GM12878 (cell line): ENCODE results near the gene SF1. TPM values are rescaled to one million over a fixed set of nuclear protein-coding genes. Genes with fewer than 3 reads are reported as not detected.
A peak's percentile ranks its signal among the peaks of the same experiment; 100 is the strongest.

Experiments used
- ATAC-seq: fragments of 200-7000 bp; cut with Tn5 transposase; 3 replicates; pipeline ENCODE4 v1.9.1; 2020; ENCODE audit warnings: mild to moderate bottlenecking, moderate library complexity
- BruUV-seq: library from RNA; stranded (reverse); fragments of 400-500 nt; replicated peaks from 2 replicates; lab custom pipeline; 2021; lab: Mats Ljungman, UMichigan
- CTCF ChIA-PET: fragments of 300-600 bp; sonication (Branson Sonifier 250); formaldehyde crosslinking; extraction: SDS; loops from one replicate; lab custom pipeline; 2021; ENCODE audit warnings: inconsistent platforms; lab: Yijun Ruan, JAX
- POLR2A ChIA-PET: fragments of 350-600 bp; formaldehyde crosslinking; extraction: SDS; loops from one replicate; lab custom pipeline; 2021; ENCODE audit warnings: inconsistent platforms; lab: Charles Lee
- RAD21 ChIA-PET: fragments of 300-600 bp; sonication (Branson Sonifier 250); formaldehyde crosslinking; loops from one replicate; lab custom pipeline; 2023; ENCODE audit warnings: antibody characterized with exemption; ENCODE audit not compliant: unreplicated experiment; lab: Charles Lee
- SMC1A ChIA-PET: fragments of 300-600 bp; sonication (Branson Sonifier 250); formaldehyde crosslinking; loops from one replicate; lab custom pipeline; 2023; ENCODE audit not compliant: unreplicated experiment, uncharacterized antibody; lab: Charles Lee
- DNase-seq: peaks from one replicate; pipeline ENCODE4 v3.0.0-alpha.2; 2011; ENCODE audit warnings: low read depth, low spot score
- FAIRE-seq: peaks from 3 replicates; lab custom pipeline; 2011; peaks lifted over from hg19 to GRCh38; lab: Jason Lieb, UNC
- H2AFZ ChIP-seq: 2 replicates; pipeline ENCODE4 v1.6.0; 2011; ENCODE audit warnings: low read depth, low read length, control low read depth; ENCODE audit not compliant: control insufficient read depth
- H3K27ac ChIP-seq: 2 replicates; pipeline ENCODE4 v1.5.1; 2011; ENCODE audit warnings: control low read depth; ENCODE audit not compliant: control insufficient read depth, insufficient read depth
- H3K27me3 ChIP-seq, 2 experiments: replicated peaks in 1 of 2; 2 replicates each; pipeline versions ENCODE4 v1.6.0 to v1.6.1; 2011; ENCODE audit warnings: low read length in 1 of 2; ENCODE audit not compliant: control insufficient read depth in 2 of 2, insufficient read depth in 2 of 2
- H3K36me3 ChIP-seq, 2 experiments: 2 replicates each; pipeline ENCODE4 v1.5.1; 2011; ENCODE audit warnings: low read length in 1 of 2; ENCODE audit not compliant: control insufficient read depth in 2 of 2, insufficient read depth in 2 of 2
- H3K4me1 ChIP-seq: 2 replicates; pipeline ENCODE4 v1.6.1; 2011; ENCODE audit warnings: mild to moderate bottlenecking, low read length, moderate library complexity, mixed read lengths; ENCODE audit not compliant: control insufficient read depth, insufficient read depth
- H3K4me2 ChIP-seq: 2 replicates; pipeline ENCODE4 v1.6.0; 2011; ENCODE audit warnings: control low read depth; ENCODE audit not compliant: control insufficient read depth, insufficient read depth
- H3K4me3 ChIP-seq: fragments of 200-600 bp; sonication (generic); 2 replicates; pipeline ENCODE4 v1.5.1; 2016
- H3K79me2 ChIP-seq: 2 replicates; pipeline ENCODE4 v1.6.0; 2011; ENCODE audit warnings: low read length; ENCODE audit not compliant: control insufficient read depth, insufficient read depth
- H3K9ac ChIP-seq: 2 replicates; pipeline ENCODE4 v1.8.0; 2011; ENCODE audit warnings: low read length, control low read depth, mixed read lengths; ENCODE audit not compliant: control insufficient read depth, insufficient read depth
- H3K9me3 ChIP-seq: replicated peaks from 3 replicates; pipeline ENCODE4 v1.5.1; 2011; ENCODE audit warnings: mild to moderate bottlenecking, low read length; ENCODE audit not compliant: control insufficient read depth, insufficient read depth
- H4K20me1 ChIP-seq: 2 replicates; pipeline ENCODE4 v1.6.0; 2011; ENCODE audit not compliant: control insufficient read depth, insufficient read depth
- BCL11A ChIP-seq: IDR thresholded peaks from 2 replicates; pipeline ENCODE4 v1.6.1; 2011; ENCODE audit warnings: low read depth, low read length
- EGR1 ChIP-seq, 2 experiments: IDR thresholded peaks; 1 replicate in 1 of 2; 2 replicates in 1 of 2; pipeline ENCODE4 v1.6.1; 2011 to 2012; ENCODE audit warnings: low read depth in 2 of 2, low read length in 2 of 2, borderline replicate concordance in 1 of 2, mild to moderate bottlenecking in 1 of 2, moderate library complexity in 1 of 2
- JUND ChIP-seq: IDR thresholded peaks from 2 replicates; pipeline ENCODE4 v1.6.1; 2012; ENCODE audit warnings: low read depth, mild to moderate bottlenecking, low read length, improper control_type of control experiment, moderate library complexity
- NR2C2 ChIP-seq: IDR thresholded peaks from 2 replicates; pipeline ENCODE4 v1.6.1; 2011; ENCODE audit warnings: borderline replicate concordance, low read depth; ENCODE audit not compliant: control insufficient read depth, insufficient read length
- ZNF384 ChIP-seq: IDR thresholded peaks from 2 replicates; pipeline ENCODE4 v1.6.1; 2012; ENCODE audit warnings: low read depth, mild to moderate bottlenecking, low read length, improper control_type of control experiment, borderline replicate concordance
- WGBS: methylation state at CpG from one replicate; pipeline ENCODE4 v1.1.6; 2016; ENCODE audit warnings: low lambda C conversion rate; ENCODE audit not compliant: insufficient replicate concordance, insufficient coverage; ENCODE audit errors: missing lambda C conversion rate; 5-methylcytosine and 5-hydroxymethylcytosine counted together
- in situ Hi-C: fragments of 300-500 bp; cut with MboI; formaldehyde crosslinking; loops from 9 replicates; pipeline ENCODE4 v1.14.3; 2018; ENCODE audit warnings: mixed read lengths
- intact Hi-C: fragments of 100-400 bp; cut with micrococcal nuclease; formaldehyde crosslinking; loops from one replicate; pipeline ENCODE4 v1.14.2; 2022; ENCODE audit not compliant: unreplicated experiment
- polyA plus RNA-seq, 11 experiments: library from polyadenylated mRNA; depleted of rRNA in 4 of 11; unstranded in 6 of 11; stranded (reverse) in 5 of 11; fragments of >200 nt; fragmentation: Nextera tagmentation in 4 of 11; fragmentation: Illumina TruSeq in 1 of 11; extraction: Ambion mirVana in 4 of 11; extraction: Trizol in 1 of 11; gene quantifications; 1 replicate in 1 of 11; 2 replicates in 10 of 11; pipeline versions ENCODE4 v1.2.1 to v1.2.3, GENCODE V29; 2011 to 2016; ENCODE audit warnings: inconsistent platforms in 2 of 11, missing spikeins in 2 of 11, low read depth in 1 of 11
- total RNA-seq, 4 experiments: library from RNA; depleted of rRNA in 3 of 4; stranded (reverse); fragments of >200 nt in 3 of 4; fragmentation: Illumina TruSeq in 1 of 4; extraction: Trizol in 1 of 4; gene quantifications; 2 replicates each; pipeline versions ENCODE4 v1.2.1 to v1.2.3, GENCODE V29; 2013 to 2021

Gene SF1
- total and polyA plus RNA-seq, 10 of the 15 experiments (the other 5 are each of a cell fraction or from before 2014, with no cell fraction given): 13.6 to 337 (median 103) TPM

DNA sequence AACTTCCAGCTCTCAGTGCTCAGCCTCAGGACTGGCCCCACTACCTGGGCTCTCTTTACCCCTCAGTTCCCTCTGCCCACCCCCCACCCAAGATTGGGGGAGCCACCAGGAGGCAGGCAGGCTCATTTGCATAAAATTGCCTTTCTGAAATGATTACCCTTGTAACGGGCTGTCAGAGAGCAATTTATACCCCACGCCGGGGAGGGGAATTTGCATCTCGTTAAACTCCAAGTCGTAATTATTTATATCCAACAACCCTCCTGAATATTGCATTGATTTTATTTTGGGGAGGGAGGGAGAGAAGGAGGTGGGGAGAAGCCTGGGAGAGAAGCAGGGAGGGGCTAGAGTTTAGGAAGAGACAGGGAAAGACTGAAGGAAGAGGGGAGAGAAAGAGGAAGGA lies 63.7 kb downstream of the SF1 start:
- H4K20me1 ChIP-seq: no peaks in the 10 kb centered on the region
- DNase-seq: no peak
- H3K27ac ChIP-seq: no peak overlapping the region
- 9% methylated on average over 5 of the region's 5 CpGs for WGBS
- peaks cover 7% of the 10 kb centered on the region for H3K4me1 ChIP-seq
- BruUV-seq: no TSS peak
- no peaks in the 10 kb centered on the region for H3K79me2 ChIP-seq
- in situ Hi-C loops: no loop called here
- ATAC-seq: no peak
- ChIA-PET SMC1A (interaction anchor here (0.9 to 1.7 kb wide), 4 partner anchors 11 to 30 kb away, joined by 3 to 7 read pairs (median 4); no protein-coding TSS in a partner anchor), POLR2A (no interaction called here), RAD21 (interaction anchor here (1.7 to 2.6 kb wide), 2 partner anchors 18 to 26 kb away, joined by 3 to 12 read pairs; no protein-coding TSS in a partner anchor), CTCF (interaction anchor here (1.3 to 6.7 kb wide), 2 partner anchors 10 to 26 kb away, joined by 4 to 58 read pairs; no protein-coding TSS in a partner anchor)
- H3K9me3 ChIP-seq: no peaks in the 10 kb centered on the region
- no peak for FAIRE-seq
- H3K9ac ChIP-seq: no peak overlapping the region
- 0 out of 2 replicates have a peak overlapping the region, but pooled peaks have one; percentile 11 for H3K4me3 ChIP-seq
- no peaks in the 10 kb centered on the region; a peak in 1 of 4 replicates for H3K36me3 ChIP-seq
- no peak overlapping the region for H2AFZ ChIP-seq
- peaks cover 6 to 10% of the 10 kb centered on the region in 2 experiments; a peak in 3 of 4 replicates for H3K27me3 ChIP-seq
- H3K4me2 ChIP-seq: 0 out of 2 replicates have a peak overlapping the region, but pooled peaks have one; percentile 8
- intact Hi-C loops: no loop called here
- no peak for TF ChIP-seq EGR1 (IDR thresholded peaks at IDR 0.05; ENCODE audit: borderline replicate concordance in 1 of 2, low read depth in 2 of 2, low read length in 2 of 2)
- no peak for TF ChIP-seq ZNF384
- TF ChIP-seq JUND: no peak
- no peak for TF ChIP-seq NR2C2
- no peak for TF ChIP-seq BCL11A

Other genes with a start within 250 kb of the SF1 start
Only the 7 nearest of the 16 such genes appear.
- gene NRXN2, start 55.3 kb downstream of the SF1 start, total RNA-seq (2014; rRNA removed): 0.06 TPM in 1 of 2 replicates, not detected in the other
- 0.18 and 0.22 TPM in 2 replicates for gene NRXN2, start 55.3 kb downstream of the SF1 start, total RNA-seq (2014; rRNA removed; fragmentation: Illumina TruSeq; extraction: Trizol)
- 0.29 and 0.74 TPM in 2 replicates for gene NRXN2, start 55.3 kb downstream of the SF1 start, total RNA-seq (2021)
- gene NRXN2, start 55.3 kb downstream of the SF1 start, polyA plus RNA-seq (2011; rRNA removed): 1.1 and 1.4 TPM in 2 replicates
- 0.09 TPM in 1 of 2 replicates, not detected in the other for gene NRXN2, start 55.3 kb downstream of the SF1 start, polyA plus RNA-seq (2014; fragmentation: Illumina TruSeq; extraction: Trizol)
- under 1 TPM; 0.03 to 0.07 TPM for gene NRXN2, start 55.3 kb downstream of the SF1 start, polyA plus RNA-seq (2014; fragmentation: Nextera tagmentation; extraction: Ambion mirVana)
- 0.08 and 0.28 TPM in 2 replicates for gene NRXN2, start 55.3 kb downstream of the SF1 start, polyA plus RNA-seq (2014; rRNA removed)
- gene NRXN2, start 55.3 kb downstream of the SF1 start, polyA plus RNA-seq (2016; fragmentation: Nextera tagmentation; extraction: Ambion mirVana): under 1 TPM; 0.24 to 0.52 TPM
- gene RASGRP2, start 34.4 kb downstream of the SF1 start, total RNA-seq (2014; rRNA removed): 5.5 and 6.8 TPM in 2 replicates
- gene RASGRP2, start 34.4 kb downstream of the SF1 start, total RNA-seq (2014; rRNA removed; fragmentation: Illumina TruSeq; extraction: Trizol): 1.7 and 3.0 TPM in 2 replicates
- gene RASGRP2, start 34.4 kb downstream of the SF1 start, total RNA-seq (2021): 8.3 and 9.0 TPM in 2 replicates
- 3.0 and 6.2 TPM in 2 replicates for gene RASGRP2, start 34.4 kb downstream of the SF1 start, polyA plus RNA-seq (2011; rRNA removed)
- gene RASGRP2, start 34.4 kb downstream of the SF1 start, polyA plus RNA-seq (2014; fragmentation: Illumina TruSeq; extraction: Trizol): 2.6 and 2.7 TPM in 2 replicates
- under 1 TPM; 0.26 to 0.66 TPM for gene RASGRP2, start 34.4 kb downstream of the SF1 start, polyA plus RNA-seq (2014; fragmentation: Nextera tagmentation; extraction: Ambion mirVana)
- 7.0 and 11.2 TPM in 2 replicates for gene RASGRP2, start 34.4 kb downstream of the SF1 start, polyA plus RNA-seq (2014; rRNA removed)
- gene RASGRP2, start 34.4 kb downstream of the SF1 start, polyA plus RNA-seq (2016; fragmentation: Nextera tagmentation; extraction: Ambion mirVana): 1 to 10 TPM; 4.5 to 6.4 TPM
- 0.27 and 0.34 TPM in 2 replicates for gene PYGM, start 18.6 kb downstream of the SF1 start, total RNA-seq (2014; rRNA removed)
- gene PYGM, start 18.6 kb downstream of the SF1 start, total RNA-seq (2014; rRNA removed; fragmentation: Illumina TruSeq; extraction: Trizol): 0.23 and 0.27 TPM in 2 replicates
- 0.28 and 0.35 TPM in 2 replicates for gene PYGM, start 18.6 kb downstream of the SF1 start, total RNA-seq (2021)
- gene PYGM, start 18.6 kb downstream of the SF1 start, polyA plus RNA-seq (2011; rRNA removed): 0.32 and 0.33 TPM in 2 replicates
- 0.19 TPM in 1 of 2 replicates, not detected in the other for gene PYGM, start 18.6 kb downstream of the SF1 start, polyA plus RNA-seq (2014; fragmentation: Illumina TruSeq; extraction: Trizol)
- gene PYGM, start 18.6 kb downstream of the SF1 start, polyA plus RNA-seq (2014; fragmentation: Nextera tagmentation; extraction: Ambion mirVana): under 1 TPM; 0.04 to 0.08 TPM
- gene PYGM, start 18.6 kb downstream of the SF1 start, polyA plus RNA-seq (2014; rRNA removed): 0.61 and 3.7 TPM in 2 replicates
- gene PYGM, start 18.6 kb downstream of the SF1 start, polyA plus RNA-seq (2016; fragmentation: Nextera tagmentation; extraction: Ambion mirVana): under 1 TPM in 1 of 2 experiments, not detected in 1; 0.04 TPM
- gene MAP4K2, start 24.7 kb upstream of the SF1 start, total RNA-seq (2014; rRNA removed): 66.7 and 74.7 TPM in 2 replicates
- gene MAP4K2, start 24.7 kb upstream of the SF1 start, total RNA-seq (2014; rRNA removed; fragmentation: Illumina TruSeq; extraction: Trizol): 36.9 and 41.0 TPM in 2 replicates
- gene MAP4K2, start 24.7 kb upstream of the SF1 start, total RNA-seq (2021): 78.1 and 79.2 TPM in 2 replicates
- gene MAP4K2, start 24.7 kb upstream of the SF1 start, polyA plus RNA-seq (2011; rRNA removed): 27.3 and 49.9 TPM in 2 replicates
- 16.1 and 42.8 TPM in 2 replicates for gene MAP4K2, start 24.7 kb upstream of the SF1 start, polyA plus RNA-seq (2014; fragmentation: Illumina TruSeq; extraction: Trizol)
- gene MAP4K2, start 24.7 kb upstream of the SF1 start, polyA plus RNA-seq (2014; fragmentation: Nextera tagmentation; extraction: Ambion mirVana): 1 to 10 TPM in 1 of 2 experiments, under 1 TPM in 1; 0.98 to 4.4 TPM
- gene MAP4K2, start 24.7 kb upstream of the SF1 start, polyA plus RNA-seq (2014; rRNA removed): 69.0 and 71.8 TPM in 2 replicates
- gene MAP4K2, start 24.7 kb upstream of the SF1 start, polyA plus RNA-seq (2016; fragmentation: Nextera tagmentation; extraction: Ambion mirVana): 10 to 100 TPM; 47.8 to 52.9 TPM
- 14.4 and 19.0 TPM in 2 replicates for gene MEN1, start 32.0 kb upstream of the SF1 start, total RNA-seq (2014; rRNA removed)
- gene MEN1, start 32.0 kb upstream of the SF1 start, total RNA-seq (2014; rRNA removed; fragmentation: Illumina TruSeq; extraction: Trizol): 6.3 and 6.5 TPM in 2 replicates
- gene MEN1, start 32.0 kb upstream of the SF1 start, total RNA-seq (2021): 31.1 and 32.6 TPM in 2 replicates
- 6.0 and 19.0 TPM in 2 replicates for gene MEN1, start 32.0 kb upstream of the SF1 start, polyA plus RNA-seq (2011; rRNA removed)
- gene MEN1, start 32.0 kb upstream of the SF1 start, polyA plus RNA-seq (2014; fragmentation: Illumina TruSeq; extraction: Trizol): 13.0 and 22.4 TPM in 2 replicates
- gene MEN1, start 32.0 kb upstream of the SF1 start, polyA plus RNA-seq (2014; fragmentation: Nextera tagmentation; extraction: Ambion mirVana): 1 to 10 TPM; 2.5 to 4.1 TPM
- gene MEN1, start 32.0 kb upstream of the SF1 start, polyA plus RNA-seq (2014; rRNA removed): 26.8 and 37.5 TPM in 2 replicates
- gene MEN1, start 32.0 kb upstream of the SF1 start, polyA plus RNA-seq (2016; fragmentation: Nextera tagmentation; extraction: Ambion mirVana): 10 to 100 TPM; 38.9 to 39.7 TPM
- 0.11 and 1.3 TPM in 2 replicates for gene CDC42BPG, start 66.1 kb upstream of the SF1 start, total RNA-seq (2014; rRNA removed)
- gene CDC42BPG, start 66.1 kb upstream of the SF1 start, total RNA-seq (2014; rRNA removed; fragmentation: Illumina TruSeq; extraction: Trizol): 0.09 TPM in 2 replicates
- 0.36 and 0.45 TPM in 2 replicates for gene CDC42BPG, start 66.1 kb upstream of the SF1 start, total RNA-seq (2021)
- gene CDC42BPG, start 66.1 kb upstream of the SF1 start, polyA plus RNA-seq (2011; rRNA removed): 0.04 and 0.12 TPM in 2 replicates
- gene CDC42BPG, start 66.1 kb upstream of the SF1 start, polyA plus RNA-seq (2014; fragmentation: Illumina TruSeq; extraction: Trizol): 0.03 and 0.46 TPM in 2 replicates
- gene CDC42BPG, start 66.1 kb upstream of the SF1 start, polyA plus RNA-seq (2014; fragmentation: Nextera tagmentation; extraction: Ambion mirVana): under 1 TPM in 1 of 2 experiments, not detected in 1; 0.02 TPM
- 0.44 and 0.53 TPM in 2 replicates for gene CDC42BPG, start 66.1 kb upstream of the SF1 start, polyA plus RNA-seq (2014; rRNA removed)
- under 1 TPM; 0.04 TPM for gene CDC42BPG, start 66.1 kb upstream of the SF1 start, polyA plus RNA-seq (2016; fragmentation: Nextera tagmentation; extraction: Ambion mirVana)
- gene EHD1, start 100.1 kb upstream of the SF1 start, total RNA-seq (2014; rRNA removed): 50.9 and 64.6 TPM in 2 replicates
- 24.3 and 24.5 TPM in 2 replicates for gene EHD1, start 100.1 kb upstream of the SF1 start, total RNA-seq (2014; rRNA removed; fragmentation: Illumina TruSeq; extraction: Trizol)
- 165 and 166 TPM in 2 replicates for gene EHD1, start 100.1 kb upstream of the SF1 start, total RNA-seq (2021)
- 21.0 and 50.4 TPM in 2 replicates for gene EHD1, start 100.1 kb upstream of the SF1 start, polyA plus RNA-seq (2011; rRNA removed)
- gene EHD1, start 100.1 kb upstream of the SF1 start, polyA plus RNA-seq (2014; fragmentation: Illumina TruSeq; extraction: Trizol): 18.9 and 71.4 TPM in 2 replicates
- gene EHD1, start 100.1 kb upstream of the SF1 start, polyA plus RNA-seq (2014; fragmentation: Nextera tagmentation; extraction: Ambion mirVana): 1 to 10 TPM; 1.0 to 2.2 TPM
- 68.5 and 102 TPM in 2 replicates for gene EHD1, start 100.1 kb upstream of the SF1 start, polyA plus RNA-seq (2014; rRNA removed)
- gene EHD1, start 100.1 kb upstream of the SF1 start, polyA plus RNA-seq (2016; fragmentation: Nextera tagmentation; extraction: Ambion mirVana): 10 to 100 TPM; 88.1 to 97.5 TPM